ENCODE measurements around the gene SF3A2. TPM values are rescaled to one million over a fixed set of nuclear protein-coding genes. Genes with fewer than 3 reads are reported as not detected.
A peak's percentile ranks its signal among the peaks of the same experiment; 100 is the strongest.

SF3A2 gene
- total RNA-seq, 4 donors from 2014 or later, result 21.4 to 84.0 (median 51.8) TPM

DNA sequence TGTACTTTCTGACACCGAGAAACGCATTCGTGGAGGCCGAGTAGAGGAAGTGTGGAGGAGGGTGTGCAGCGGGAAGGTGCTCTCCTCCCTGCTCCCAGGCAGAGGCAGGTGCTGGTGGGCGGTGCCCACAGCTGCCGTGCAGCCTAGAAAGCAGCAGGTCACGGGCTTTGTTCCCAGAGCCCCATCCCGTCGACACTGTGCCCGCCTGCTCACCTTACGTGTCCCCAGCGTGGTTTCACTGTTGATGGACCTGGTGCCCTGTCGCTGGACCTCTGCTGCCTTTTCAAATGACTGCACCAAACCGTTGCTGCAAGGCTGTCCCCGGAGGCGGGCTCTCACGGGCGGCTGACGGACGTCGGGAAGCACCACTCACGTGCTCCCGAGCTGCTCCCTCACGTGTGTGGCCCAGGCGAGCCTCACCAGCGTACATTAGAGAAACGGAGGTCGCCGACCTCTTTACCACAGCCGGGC is 21.3 kb upstream of the SF3A2 start:
- TF ChIP-seq, protein P1, sequence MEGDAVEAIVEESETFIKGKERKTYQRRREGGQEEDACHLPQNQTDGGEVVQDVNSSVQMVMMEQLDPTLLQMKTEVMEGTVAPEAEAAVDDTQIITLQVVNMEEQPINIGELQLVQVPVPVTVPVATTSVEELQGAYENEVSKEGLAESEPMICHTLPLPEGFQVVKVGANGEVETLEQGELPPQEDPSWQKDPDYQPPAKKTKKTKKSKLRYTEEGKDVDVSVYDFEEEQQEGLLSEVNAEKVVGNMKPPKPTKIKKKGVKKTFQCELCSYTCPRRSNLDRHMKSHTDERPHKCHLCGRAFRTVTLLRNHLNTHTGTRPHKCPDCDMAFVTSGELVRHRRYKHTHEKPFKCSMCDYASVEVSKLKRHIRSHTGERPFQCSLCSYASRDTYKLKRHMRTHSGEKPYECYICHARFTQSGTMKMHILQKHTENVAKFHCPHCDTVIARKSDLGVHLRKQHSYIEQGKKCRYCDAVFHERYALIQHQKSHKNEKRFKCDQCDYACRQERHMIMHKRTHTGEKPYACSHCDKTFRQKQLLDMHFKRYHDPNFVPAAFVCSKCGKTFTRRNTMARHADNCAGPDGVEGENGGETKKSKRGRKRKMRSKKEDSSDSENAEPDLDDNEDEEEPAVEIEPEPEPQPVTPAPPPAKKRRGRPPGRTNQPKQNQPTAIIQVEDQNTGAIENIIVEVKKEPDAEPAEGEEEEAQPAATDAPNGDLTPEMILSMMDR (IDR thresholded peaks at IDR 0.05), result no peak
- TF ChIP-seq EP300 (IDR thresholded peaks at IDR 0.05), result no peak
- peaks cover 0 to 8% (median 2%) of the 10 kb centered on the region in 4 donors for H3K4me1 ChIP-seq
- H3K36me3 ChIP-seq, result peaks cover 6 to 99% (median 25%) of the 10 kb centered on the region in 3 donors
- no peak for DNase-seq (ENCODE audit: low spot score in 2 of 2)
- WGBS, 2 donors, result 66 to 80% methylated on average over 31 of the region's 31 CpGs
- no peak overlapping the region for H3K27ac ChIP-seq
- H3K4me3 ChIP-seq, result no peak overlapping the region
- H3K27me3 ChIP-seq, result no peaks in the 10 kb centered on the region
- no peaks in the 10 kb centered on the region for H3K9me3 ChIP-seq

DNA sequence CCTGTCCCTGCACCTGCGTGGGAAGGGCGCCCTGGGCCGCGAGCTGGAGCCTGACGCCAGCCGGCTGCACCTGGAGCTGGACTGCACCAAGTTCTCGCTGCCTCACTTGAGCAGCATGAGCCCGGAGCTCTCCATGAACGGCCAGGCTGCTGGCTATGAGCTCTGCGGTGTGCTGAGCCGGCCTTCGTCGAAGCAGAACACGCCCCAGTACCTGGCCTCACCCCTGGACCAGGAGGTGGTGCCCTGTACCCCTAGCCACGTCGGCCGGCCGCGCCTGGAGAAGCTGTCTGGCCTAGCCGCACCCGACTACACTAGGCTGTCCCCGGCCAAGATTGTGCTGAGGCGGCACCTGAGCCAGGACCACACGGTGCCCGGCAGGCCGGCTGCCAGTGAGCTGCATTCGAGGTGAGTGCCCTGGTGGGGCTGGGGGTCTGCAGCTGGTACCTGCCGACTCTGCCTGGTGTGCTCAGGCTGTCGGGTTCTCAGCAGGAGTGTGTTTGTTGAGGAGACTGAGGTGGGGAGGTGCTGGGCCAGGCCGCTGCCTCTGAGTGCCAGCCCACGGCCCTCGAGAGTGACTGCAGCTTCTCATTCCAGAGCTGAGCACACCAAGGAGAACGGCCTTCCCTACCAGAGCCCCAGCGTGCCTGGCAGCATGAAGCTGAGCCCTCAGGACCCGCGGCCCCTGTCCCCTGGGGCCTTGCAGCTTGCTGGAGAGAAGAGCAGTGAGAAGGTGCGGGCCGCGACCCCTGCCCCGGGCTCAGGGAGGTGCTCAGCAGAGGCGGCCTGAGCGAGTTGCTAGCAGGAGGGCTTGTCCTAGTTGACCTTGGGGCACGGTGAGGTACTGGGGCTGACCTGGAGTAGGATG is 20.0 kb upstream of the SF3A2 start:
- Histone ChIP-seq H3K4me1 (peaks cover 0 to 21% (median 14%) of the 10 kb centered on the region in 4 donors), H3K27ac (no peak overlapping the region), H3K9me3 (no peaks in the 10 kb centered on the region), H3K27me3 (no peaks in the 10 kb centered on the region), H3K36me3 (peaks cover 6 to 89% (median 12%) of the 10 kb centered on the region in 3 donors), H3K4me3 (no peak overlapping the region)
- WGBS, 2 donors, result 91 to 94% methylated on average over 21 to 26 of the region's 43 CpGs
- no peak for DNase-seq (ENCODE audit: low spot score in 2 of 2)
- TF ChIP-seq EP300 (IDR thresholded peaks at IDR 0.05) (no peak), POLR2A (IDR thresholded peaks at IDR 0.05) (no peak)
- TF ChIP-seq, protein P1 (IDR thresholded peaks at IDR 0.05), result no peak

DNA sequence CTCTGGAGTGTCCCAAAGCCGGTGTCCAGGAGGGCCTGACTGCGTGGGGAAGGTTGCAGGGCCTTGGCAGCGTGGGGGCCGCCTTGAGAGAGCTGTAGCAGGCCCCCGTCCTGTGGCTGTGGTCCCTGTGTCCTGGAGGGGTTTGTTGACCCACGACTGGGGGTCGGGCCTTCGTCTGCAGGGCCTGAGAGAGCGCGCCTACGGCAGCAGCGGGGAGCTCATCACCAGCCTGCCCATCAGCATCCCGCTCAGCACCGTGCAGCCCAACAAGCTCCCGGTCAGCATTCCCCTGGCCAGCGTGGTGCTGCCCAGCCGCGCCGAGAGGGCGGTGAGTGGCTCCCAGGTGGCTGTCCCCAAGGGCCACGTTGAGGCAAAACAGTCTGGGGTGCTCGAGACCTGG is 19.0 kb upstream of the SF3A2 start:
- Histone ChIP-seq H3K27ac (no peak overlapping the region), H3K9me3 (no peaks in the 10 kb centered on the region), H3K4me3 (no peak overlapping the region), H3K36me3 (peaks cover 6 to 88% (median 12%) of the 10 kb centered on the region in 3 donors), H3K27me3 (no peaks in the 10 kb centered on the region), H3K4me1 (peaks cover 0 to 28% (median 19%) of the 10 kb centered on the region in 4 donors)
- WGBS, 2 donors, result 95 to 97% methylated on average over 15 to 21 of the region's 22 CpGs
- no peak for DNase-seq (ENCODE audit: low spot score in 2 of 2)
- no peak for TF ChIP-seq POLR2A (IDR thresholded peaks at IDR 0.05)
- no peak for TF ChIP-seq EP300 (IDR thresholded peaks at IDR 0.05)
- TF ChIP-seq, protein P1 (IDR thresholded peaks at IDR 0.05), result no peak

DNA sequence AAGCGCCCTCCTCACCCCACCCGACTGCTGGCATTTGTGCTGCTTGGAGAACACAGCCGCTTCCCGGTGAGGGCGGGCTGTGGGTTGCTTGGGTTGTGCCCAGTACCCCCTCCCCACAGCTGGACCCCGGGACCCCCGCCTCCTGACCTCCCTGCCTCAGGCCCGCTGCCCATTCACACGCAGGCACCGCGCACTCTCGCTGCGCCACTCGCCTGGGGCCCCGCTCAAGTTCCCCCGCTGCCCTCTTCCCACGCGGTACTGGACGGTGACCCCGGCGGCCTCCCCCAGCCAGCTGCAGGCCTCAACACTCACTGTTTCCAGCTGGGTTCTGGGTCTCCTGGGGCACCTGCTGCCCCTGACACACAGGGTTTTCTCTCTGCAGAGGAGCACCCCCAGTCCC is 16.9 kb upstream of the SF3A2 start:
- 64 to 72% methylated on average over 21 of the region's 21 CpGs for WGBS, 2 donors
- TF ChIP-seq EP300 (IDR thresholded peaks at IDR 0.05) (no peak), POLR2A (IDR thresholded peaks at IDR 0.05) (no peak)
- TF ChIP-seq, protein P1 (IDR thresholded peaks at IDR 0.05), result no peak

DNA sequence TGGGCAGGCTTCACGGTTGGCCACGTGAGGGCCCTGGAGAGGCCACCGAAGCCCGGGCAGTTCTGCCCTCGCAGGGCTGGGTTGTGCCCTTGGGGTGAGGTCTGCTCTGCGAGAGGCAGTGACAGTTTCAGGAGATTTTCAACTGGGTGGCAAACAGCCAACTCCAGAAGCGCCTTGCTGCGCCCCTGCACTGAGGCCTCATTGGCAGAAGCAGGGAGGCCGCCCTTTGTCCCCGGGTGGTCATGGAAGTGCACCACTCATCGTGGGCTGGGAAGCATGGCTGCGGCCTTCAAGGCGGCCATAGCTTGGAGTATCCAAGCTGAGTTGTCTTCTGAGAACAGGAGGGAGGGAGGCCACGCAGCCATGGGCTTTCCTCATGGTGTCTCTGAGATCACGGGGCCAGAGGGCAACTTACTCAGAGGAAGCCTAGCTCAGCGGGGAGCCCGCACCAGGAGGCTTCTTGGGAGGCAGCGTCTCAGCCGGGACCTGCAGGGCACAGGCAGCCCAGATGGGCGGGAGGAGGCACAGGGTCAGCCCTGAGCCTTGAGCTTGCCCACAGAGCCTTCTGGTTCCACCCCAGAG is 15.3 kb upstream of the SF3A2 start:
- Histone ChIP-seq H3K36me3 (peaks cover 4 to 88% (median 7%) of the 10 kb centered on the region in 3 donors), H3K9me3 (no peaks in the 10 kb centered on the region), H3K27me3 (no peaks in the 10 kb centered on the region), H3K4me1 (peaks cover 0 to 28% (median 19%) of the 10 kb centered on the region in 4 donors), H3K27ac (peak overlapping the region; percentile 24 to 88 (median 70)), H3K4me3 (no peak overlapping the region)
- no peak for DNase-seq (ENCODE audit: low spot score in 2 of 2)
- TF ChIP-seq POLR2A (IDR thresholded peaks at IDR 0.05) (no peak), EP300 (IDR thresholded peaks at IDR 0.05) (peak in 1 of 2 donors; percentile 16)
- TF ChIP-seq, protein P1 (IDR thresholded peaks at IDR 0.05), result no peak
- WGBS, 2 donors, result 30 to 47% methylated on average over 19 of the region's 20 CpGs

More for the DNA sequence above, 16.9 kb upstream of the SF3A2 start:
- H3K27ac ChIP-seq, result peak overlapping the region in 2 of 4 donors; percentile 82 to 88
- DNase-seq (ENCODE audit: low spot score in 2 of 2), result no peak
- peaks cover 0 to 28% (median 19%) of the 10 kb centered on the region in 4 donors for H3K4me1 ChIP-seq
- H3K27me3 ChIP-seq, result no peaks in the 10 kb centered on the region
- H3K9me3 ChIP-seq, result no peaks in the 10 kb centered on the region
- H3K36me3 ChIP-seq, result peaks cover 6 to 88% (median 7%) of the 10 kb centered on the region in 3 donors
- H3K4me3 ChIP-seq, result no peak overlapping the region
